ENCODE data around the gene RPS6KA5.

RPS6KA5 gene

DNA sequence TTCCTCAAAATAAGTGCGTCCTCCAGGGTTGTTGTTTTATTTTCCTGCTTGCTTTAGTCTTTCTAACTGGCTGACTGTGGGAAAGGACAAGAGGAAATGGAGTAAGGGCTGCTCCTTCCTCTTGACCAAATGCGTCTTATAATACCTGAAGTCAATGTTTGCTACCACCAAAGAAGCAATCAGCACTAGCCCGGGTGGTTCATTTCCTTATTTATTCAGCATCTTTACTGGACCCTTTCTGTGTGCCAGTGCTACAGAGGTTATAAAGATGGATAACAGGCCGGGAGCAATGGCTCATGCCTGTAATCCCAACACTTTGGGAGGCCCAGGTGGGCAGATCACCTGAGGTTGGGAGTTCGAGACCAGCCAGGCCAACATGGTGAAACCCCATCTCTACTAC, 15.1 kb upstream of the RPS6KA5 start:
- no peak for DNase-seq
- Histone ChIP-seq H3K27me3 (replicated peaks; ENCODE audit: insufficient read depth, low read length) (no peaks in the 10 kb centered on the region), H3K9me3 (replicated peaks; ENCODE audit: insufficient read depth, low read length) (no peaks in the 10 kb centered on the region), H3K4me2 (ENCODE audit: low read depth, low read length) (no peak overlapping the region), H3K27ac (ENCODE audit: low read length) (no peak overlapping the region), H2AFZ (ENCODE audit: low read length) (no peak overlapping the region), H4K20me1 (ENCODE audit: insufficient read depth, low read length) (no peaks in the 10 kb centered on the region), H3K36me3 (replicated peaks; ENCODE audit: insufficient read depth, low read length) (no peaks in the 10 kb centered on the region), H3K4me1 (ENCODE audit: low read length) (no peaks in the 10 kb centered on the region), H3F3A (ENCODE audit: insufficient read depth, low read length) (no peaks in the 10 kb centered on the region), H3K9me2 (replicated peaks; ENCODE audit: insufficient read depth, low read length) (no peaks in the 10 kb centered on the region), H3K9ac (ENCODE audit: low read length) (no peak overlapping the region), H3K79me2 (ENCODE audit: low read length) (no peaks in the 10 kb centered on the region), H3K4me3 (ENCODE audit: low read length) (no peak overlapping the region)
- TF ChIP-seq EZH2phosphoT487 (IDR thresholded peaks at IDR 0.05; ENCODE audit: low read length) (no peak), CTCF (IDR thresholded peaks at IDR 0.05; ENCODE audit: low read length) (no peak), EZH2 (optimal IDR thresholded peaks at IDR 0.05; ENCODE audit: low read depth, low read length) (no peak)

DNA sequence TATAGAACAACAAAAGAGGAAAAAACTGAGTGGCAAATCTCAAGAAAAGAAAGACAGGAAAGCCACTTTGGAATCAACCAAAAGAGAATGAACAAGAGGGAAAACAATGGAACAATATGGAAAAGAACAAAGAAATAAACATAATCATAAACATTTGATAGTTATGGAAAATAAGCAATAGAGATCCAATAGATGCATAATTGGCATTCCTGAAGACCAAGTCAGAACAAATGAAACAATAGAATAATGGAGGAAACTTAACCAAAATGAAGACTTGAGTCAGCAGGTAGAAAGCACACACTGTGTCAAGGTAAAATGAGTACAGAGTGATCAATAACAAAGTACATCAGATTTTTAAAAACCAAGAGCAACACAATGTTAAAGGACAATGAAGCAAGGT, 10.1 kb upstream of the RPS6KA5 start:
- TF ChIP-seq EZH2phosphoT487 (IDR thresholded peaks at IDR 0.05; ENCODE audit: low read length) (no peak), CTCF (IDR thresholded peaks at IDR 0.05; ENCODE audit: low read length) (no peak), EZH2 (optimal IDR thresholded peaks at IDR 0.05; ENCODE audit: low read depth, low read length) (no peak)
- no peaks in the 10 kb centered on the region for H3K27me3 ChIP-seq (replicated peaks; ENCODE audit: insufficient read depth, low read length)

GRCh38 chr14:91068642-91069041, 8.2 kb upstream of the RPS6KA5 start:
- Histone ChIP-seq H2AFZ (ENCODE audit: low read length) (no peak overlapping the region), H3F3A (ENCODE audit: insufficient read depth, low read length) (no peaks in the 10 kb centered on the region), H3K9me3 (replicated peaks; ENCODE audit: insufficient read depth, low read length) (no peaks in the 10 kb centered on the region), H3K4me2 (ENCODE audit: low read depth, low read length) (no peak overlapping the region), H3K27ac (ENCODE audit: low read length) (no peak overlapping the region), H3K4me1 (ENCODE audit: low read length) (no peaks in the 10 kb centered on the region), H3K4me3 (ENCODE audit: low read length) (no peak overlapping the region), H3K9me2 (replicated peaks; ENCODE audit: insufficient read depth, low read length) (no peaks in the 10 kb centered on the region), H3K79me2 (ENCODE audit: low read length) (no peaks in the 10 kb centered on the region), H3K9ac (ENCODE audit: low read length) (no peak overlapping the region), H3K36me3 (replicated peaks; ENCODE audit: insufficient read depth, low read length) (no peaks in the 10 kb centered on the region), H4K20me1 (ENCODE audit: insufficient read depth, low read length) (no peaks in the 10 kb centered on the region), H3K27me3 (replicated peaks; ENCODE audit: insufficient read depth, low read length) (no peaks in the 10 kb centered on the region)
- DNase-seq, result no peak
- TF ChIP-seq EZH2 (optimal IDR thresholded peaks at IDR 0.05; ENCODE audit: low read depth, low read length), result no peak
- TF ChIP-seq CTCF (IDR thresholded peaks at IDR 0.05; ENCODE audit: low read length), result no peak
- TF ChIP-seq EZH2phosphoT487 (IDR thresholded peaks at IDR 0.05; ENCODE audit: low read length), result no peak

More for the DNA sequence above, 10.1 kb upstream of the RPS6KA5 start:
- no peak overlapping the region for H3K4me3 ChIP-seq (ENCODE audit: low read length)
- H3K9me2 ChIP-seq (replicated peaks; ENCODE audit: insufficient read depth, low read length), result no peaks in the 10 kb centered on the region
- H3K9ac ChIP-seq (ENCODE audit: low read length), result no peak overlapping the region
- H3K4me1 ChIP-seq (ENCODE audit: low read length), result no peaks in the 10 kb centered on the region
- H3K36me3 ChIP-seq (replicated peaks; ENCODE audit: insufficient read depth, low read length), result no peaks in the 10 kb centered on the region
- H3K27ac ChIP-seq (ENCODE audit: low read length), result no peak overlapping the region
- H3K9me3 ChIP-seq (replicated peaks; ENCODE audit: insufficient read depth, low read length), result no peaks in the 10 kb centered on the region
- no peaks in the 10 kb centered on the region for H3F3A ChIP-seq (ENCODE audit: insufficient read depth, low read length)
- no peak overlapping the region for H2AFZ ChIP-seq (ENCODE audit: low read length)
- no peak for DNase-seq
- H3K79me2 ChIP-seq (ENCODE audit: low read length), result no peaks in the 10 kb centered on the region
- no peaks in the 10 kb centered on the region for H4K20me1 ChIP-seq (ENCODE audit: insufficient read depth, low read length)
- H3K4me2 ChIP-seq (ENCODE audit: low read depth, low read length), result no peak overlapping the region
